HG03457 (cell line): ENCODE results near the gene CCDC127.

Source experiments
- ATAC-seq: cut with Tn5 transposase; IDR thresholded peaks from one replicate; pipeline ENCODE4 v1.9.1; 2021; ENCODE audit warnings: moderate number of reproducible peaks; ENCODE audit not compliant: unreplicated experiment

The CCDC127 gene

DNA sequence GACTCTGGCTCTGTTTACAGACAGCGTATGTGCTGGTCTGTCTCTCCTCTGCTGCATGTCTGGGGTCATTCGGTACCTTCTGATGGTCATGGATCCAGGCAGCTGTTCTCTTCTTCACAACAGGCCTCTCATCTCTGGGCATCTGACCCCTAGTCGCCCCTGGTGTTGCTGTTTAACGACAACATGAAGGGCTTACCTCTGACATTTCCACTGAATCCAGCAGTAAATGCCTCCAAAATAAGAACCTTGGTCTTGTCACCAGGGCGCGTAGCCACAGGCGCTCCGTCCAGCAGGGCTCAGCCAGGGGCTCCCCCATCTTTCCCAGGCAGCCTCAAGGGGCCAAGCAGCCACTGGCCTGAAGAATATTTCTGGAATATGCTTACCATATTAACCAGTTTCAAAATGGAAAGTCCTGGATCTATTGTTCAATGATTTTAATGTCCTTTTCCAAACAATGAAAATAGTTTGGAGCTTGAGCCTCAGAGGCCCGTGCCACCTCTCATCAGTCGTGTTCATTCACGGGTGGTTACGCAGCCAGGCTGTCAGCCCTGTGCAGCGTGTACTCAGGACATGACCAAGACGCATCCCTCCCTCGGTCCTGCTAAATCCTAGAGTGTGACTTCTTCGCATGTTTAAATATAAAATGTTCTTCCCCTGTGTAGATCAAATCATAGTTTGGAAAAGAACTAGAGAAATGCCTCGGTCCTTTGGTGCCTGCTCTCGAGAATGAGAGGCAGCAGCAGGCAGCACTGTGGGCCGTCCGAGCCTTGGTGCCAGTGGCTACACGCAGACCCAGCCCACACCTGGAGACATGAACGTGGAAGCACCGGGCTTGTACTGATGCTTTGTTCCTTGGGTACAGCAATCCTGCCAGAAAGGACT lies 56.8 kb downstream of the CCDC127 start:
- no peak for ATAC-seq

DNA sequence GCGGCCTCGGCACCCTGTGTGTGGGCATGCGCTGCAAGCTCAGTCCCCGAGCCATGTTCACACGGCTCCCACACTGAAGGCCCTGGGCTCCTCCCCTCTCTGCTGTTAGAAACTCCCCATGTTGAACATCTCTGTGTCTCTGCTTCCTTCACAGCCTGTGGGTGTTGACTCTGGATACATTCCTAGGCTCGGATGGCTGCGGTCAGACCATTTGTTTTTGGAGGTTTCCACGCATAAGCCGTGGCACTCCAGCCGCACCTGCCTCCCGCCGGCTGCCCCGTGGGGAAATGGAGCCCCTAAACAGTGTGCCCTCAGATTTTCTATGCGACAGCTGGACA lies 57.8 kb downstream of the CCDC127 start:
- ATAC-seq: no peak

DNA sequence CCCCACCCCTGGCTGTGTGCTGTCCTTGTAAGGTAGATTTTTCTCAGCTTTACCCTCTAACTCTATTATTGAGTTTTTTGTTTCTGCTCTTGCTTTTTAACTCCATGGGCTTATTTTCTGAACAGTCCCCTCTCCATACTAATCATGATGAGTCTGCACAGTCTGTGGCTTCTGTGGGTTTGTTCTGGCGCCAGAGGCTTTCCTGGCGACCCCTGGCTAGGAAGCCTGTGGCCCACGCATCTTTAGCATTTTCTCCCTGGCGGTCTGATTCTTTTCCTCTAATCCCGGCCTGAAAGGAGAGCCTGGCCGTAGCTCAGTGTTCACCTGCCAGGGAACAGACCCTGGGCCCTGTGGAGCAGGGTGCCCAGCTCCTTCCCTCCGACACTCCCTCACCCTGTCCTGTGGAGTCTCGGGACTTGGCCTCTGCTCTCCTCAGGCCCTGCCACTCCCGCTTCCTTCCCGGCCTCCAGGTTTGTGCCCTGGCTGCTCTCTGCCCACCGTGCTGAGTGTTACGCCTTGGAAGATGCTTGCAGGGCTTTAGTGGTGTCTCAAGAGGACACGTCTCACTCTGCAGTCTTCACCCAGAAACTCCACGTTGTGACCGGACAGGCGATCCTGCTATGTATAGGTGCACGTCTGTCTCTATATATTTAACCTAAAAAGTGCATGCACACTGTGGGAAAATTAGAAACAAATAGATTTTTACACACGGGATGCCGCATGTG lies 58.3 kb downstream of the CCDC127 start:
- no peak for ATAC-seq

DNA sequence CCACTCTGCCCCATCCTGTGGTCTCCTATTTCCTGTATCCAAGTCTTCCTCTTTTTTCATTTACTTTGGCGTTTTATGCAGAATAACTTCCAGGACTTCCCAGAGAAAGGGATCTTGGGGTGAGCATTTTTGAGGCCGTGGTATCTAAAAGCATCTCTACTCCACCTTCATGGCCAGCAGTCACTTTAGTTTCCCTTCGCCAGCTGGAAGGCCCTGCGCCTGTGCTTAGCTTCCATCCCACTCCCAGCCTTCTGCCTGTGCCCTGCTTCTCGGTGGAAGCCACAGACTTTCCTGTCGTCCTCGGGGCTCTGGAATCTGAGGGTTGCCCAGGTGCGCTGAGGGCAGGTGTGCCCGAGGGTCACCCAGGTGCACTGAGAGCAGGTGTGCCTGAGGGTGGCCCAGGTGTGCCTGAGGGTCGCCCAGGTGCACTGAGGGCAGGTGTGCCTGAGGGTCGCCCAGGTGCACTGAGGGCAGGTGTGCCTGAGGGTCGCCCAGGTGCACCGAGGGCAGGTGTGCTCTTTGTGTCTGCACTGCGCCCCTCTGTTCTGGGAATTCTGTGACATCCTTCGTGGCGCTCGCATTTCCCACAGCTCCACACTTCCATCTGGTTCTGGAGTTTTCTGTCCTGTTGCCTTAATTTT lies 59.0 kb downstream of the CCDC127 start:
- ATAC-seq: no peak

DNA sequence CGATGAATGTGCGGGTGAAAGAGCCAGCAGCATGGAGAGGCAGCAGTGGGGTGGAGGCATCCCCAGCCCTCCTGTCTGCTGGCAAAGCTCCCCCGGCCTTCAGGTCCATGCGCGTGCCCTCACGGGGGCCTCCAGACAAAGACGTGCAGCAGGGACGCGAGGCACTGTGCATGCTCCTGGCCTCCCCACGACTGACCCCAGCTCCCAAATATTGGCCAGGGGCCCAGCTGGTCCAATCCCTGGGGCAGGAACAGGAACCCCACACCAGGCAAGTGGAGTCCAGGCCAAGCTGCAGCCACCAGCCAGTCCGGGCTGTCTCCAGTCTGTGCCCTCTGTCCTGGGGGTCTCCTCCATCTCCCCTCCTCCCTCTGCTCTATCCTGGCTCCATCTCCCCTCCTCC lies 60.2 kb downstream of the CCDC127 start:
- ATAC-seq: no peak

DNA sequence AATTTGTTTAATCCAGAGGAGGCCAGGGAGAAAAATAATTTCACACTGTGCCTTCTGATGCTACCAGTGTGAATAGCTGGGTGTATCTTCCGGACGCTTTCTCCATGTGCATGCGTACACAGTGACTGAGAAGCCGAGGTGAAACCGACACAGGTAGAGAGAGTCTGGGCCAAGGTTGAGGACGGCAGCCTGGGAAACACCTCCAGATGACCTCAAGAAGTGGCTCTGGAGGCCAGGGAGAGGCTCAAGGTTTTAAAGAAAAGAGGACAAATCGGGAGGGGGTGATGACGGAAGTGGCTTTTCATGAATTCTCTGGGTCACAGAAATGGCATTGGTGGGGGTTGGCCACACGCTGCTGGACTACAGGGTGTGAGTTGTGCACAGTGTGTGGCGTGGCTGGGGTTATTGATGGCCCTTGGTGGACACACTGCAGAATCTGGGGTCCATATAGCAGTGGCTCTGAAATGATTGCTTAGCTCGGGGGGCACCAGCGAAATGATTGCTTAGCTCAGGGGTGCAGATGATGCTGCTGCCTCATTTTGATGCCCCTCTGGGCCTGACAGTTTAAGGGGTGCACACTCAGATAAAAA lies 60.7 kb downstream of the CCDC127 start:
- no peak for ATAC-seq

DNA sequence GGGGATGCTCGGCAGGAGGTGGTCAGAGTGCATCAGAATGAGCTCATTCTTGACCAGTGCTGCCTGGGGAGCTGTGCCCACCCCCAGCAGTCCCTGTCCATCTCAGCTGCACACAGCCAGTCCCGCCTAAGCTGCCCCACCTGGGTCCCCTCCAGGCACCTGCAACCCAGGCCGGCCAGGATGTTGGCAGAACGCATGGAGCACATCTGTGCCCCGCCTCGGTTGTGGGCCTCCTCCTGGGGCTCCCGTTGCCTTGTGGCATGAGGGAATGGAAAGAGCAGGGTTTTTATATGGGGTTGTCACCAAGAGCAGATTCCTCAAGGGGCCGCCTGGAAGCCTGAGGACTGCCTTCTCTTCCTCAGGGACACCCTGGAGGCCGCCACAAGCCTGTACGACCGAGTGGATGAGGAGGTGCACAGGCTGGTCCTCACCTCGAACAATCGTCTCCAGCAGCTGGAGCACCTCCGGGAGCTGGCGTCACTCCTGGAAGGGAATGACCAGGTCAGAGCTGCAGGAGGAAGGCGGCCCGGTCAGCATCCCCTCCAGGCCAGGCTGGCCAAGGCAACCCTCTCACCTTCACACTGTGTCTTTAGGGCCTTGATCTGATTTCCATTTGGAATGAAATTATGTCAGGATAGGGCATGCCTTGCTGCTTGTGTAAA lies 61.4 kb downstream of the CCDC127 start:
- no peak for ATAC-seq

DNA sequence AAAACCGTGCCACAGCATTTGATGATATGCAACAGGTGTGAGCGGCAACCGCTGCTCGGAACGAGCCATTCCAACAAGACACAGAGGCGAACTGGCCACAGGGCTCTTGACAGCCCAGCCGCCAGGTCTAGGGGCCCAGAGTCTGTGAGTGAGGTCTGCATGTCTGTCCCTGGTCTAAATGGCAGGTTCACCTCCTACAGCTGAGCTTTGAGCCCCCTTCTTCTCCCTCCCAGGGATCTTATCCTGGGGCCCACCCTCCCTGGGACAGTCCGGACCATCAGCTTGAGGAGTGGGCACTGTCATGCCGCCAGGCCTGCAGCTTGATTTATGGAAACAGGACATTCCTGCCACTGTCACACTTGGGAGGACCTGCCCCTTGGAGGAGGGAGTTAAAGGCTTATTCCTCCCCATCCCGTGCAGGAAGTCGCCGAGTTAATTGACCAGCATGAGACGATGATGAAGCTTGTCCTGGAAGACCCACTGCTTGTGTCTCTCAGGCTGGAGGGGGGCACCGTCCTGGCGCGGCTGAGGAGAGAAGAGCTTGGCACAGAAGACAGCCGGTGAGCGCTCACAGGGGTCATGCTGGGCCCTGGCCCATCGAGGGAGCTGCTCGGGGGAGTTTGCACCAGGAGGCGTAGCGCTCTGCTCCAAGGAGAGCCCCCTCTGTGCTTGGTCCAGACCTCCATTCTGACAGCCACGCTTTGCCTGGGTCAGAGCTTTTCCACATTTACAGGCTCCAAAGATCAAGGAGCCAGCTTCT lies 62.1 kb downstream of the CCDC127 start:
- no peak for ATAC-seq

DNA sequence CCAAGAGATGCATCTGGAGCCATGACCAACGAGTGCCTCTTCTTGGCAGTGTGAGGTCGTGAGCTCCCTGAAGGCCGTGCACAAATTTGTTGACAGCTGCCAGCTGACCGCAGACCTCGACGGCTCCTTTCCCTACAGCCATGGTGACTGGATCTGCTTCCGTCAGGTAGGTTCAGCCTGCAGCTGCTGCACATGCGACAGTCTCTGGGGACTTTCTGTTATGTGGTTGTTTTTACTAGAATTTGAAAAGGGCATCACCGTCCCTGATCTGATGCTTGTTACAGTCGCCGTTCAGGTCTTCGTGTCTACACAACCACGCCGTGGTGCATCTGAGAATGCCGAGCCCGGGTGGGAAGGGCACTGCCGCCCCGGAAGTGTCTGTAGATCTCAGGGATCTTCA lies 63.1 kb downstream of the CCDC127 start:
- no peak for ATAC-seq

DNA sequence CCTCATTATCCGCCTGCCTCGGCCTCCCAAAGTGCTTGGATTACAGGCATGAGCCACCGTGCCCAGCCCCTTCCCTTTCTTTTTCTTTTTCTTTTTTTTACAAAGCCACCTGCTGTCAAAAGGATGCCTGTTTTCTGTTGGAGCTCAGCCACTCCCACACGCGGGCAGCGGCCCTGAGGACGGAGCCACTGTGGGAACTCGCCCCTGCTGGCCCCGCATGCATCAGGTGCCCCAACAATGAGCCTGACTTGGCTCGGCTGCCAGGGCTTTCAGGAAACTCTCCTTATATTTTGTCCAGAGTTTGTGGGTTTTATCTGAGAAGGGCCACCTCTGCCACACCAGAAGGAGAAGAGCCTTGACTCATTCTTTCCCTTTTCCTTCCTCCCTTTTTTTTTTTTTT lies 63.7 kb downstream of the CCDC127 start:
- ATAC-seq: no peak

DNA sequence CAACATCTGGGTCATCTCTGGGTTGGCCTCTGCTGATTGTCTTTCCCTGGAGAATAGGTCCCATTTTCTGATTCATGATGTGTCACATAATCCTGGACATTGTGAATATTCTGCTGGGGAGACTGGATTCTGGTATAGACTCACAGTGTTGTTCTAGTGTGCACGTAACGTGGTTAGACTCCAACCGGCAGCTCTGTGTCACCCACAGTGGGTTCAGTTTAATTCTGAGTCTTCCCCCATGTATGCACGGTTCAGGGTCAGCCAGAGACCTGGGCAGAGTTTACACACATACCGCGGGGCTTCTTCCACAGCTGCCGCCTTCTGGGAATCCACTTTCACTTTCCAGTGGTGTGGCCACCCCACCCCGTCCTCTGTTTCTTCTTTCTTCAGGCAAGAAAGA lies 64.7 kb downstream of the CCDC127 start:
- no peak for ATAC-seq

DNA sequence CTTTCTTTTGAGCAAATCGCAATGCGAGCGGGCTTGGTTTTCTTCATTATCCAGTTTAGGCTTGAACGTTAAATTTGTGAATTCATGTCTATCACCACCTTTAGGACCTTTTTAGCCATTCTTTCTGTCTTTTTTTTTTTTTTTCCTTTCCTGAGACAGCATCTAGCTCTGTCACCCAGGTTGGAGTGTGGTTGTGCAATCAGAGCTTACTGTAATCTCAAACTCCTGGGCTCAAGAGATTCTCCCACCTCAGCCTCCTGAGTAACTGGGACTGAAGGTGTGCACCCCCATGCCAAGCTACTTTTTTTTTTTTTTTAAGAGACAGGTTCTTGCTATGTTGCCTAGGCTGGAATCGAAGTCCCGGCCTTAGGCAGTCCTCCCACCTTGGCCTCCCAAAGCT lies 65.9 kb downstream of the CCDC127 start:
- ATAC-seq: no peak

DNA sequence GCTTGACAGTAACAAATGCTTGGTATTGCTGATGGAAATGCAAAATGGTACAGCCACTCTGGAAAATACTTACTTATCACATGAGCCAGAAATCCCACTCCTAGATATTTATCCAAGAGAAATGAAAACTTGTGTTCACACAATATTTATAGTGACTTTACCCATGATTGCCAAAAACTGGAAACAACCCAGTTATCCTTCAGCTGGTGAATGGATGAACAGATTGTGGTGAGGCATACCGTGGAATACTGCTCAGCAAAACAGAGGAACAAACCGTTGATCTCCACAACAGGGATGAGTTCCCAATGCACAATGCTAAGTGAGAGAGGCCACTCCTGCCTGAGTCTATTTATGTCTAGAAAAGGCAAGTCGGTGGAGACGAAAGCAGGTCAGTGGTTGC lies 67.2 kb downstream of the CCDC127 start:
- no peak for ATAC-seq

DNA sequence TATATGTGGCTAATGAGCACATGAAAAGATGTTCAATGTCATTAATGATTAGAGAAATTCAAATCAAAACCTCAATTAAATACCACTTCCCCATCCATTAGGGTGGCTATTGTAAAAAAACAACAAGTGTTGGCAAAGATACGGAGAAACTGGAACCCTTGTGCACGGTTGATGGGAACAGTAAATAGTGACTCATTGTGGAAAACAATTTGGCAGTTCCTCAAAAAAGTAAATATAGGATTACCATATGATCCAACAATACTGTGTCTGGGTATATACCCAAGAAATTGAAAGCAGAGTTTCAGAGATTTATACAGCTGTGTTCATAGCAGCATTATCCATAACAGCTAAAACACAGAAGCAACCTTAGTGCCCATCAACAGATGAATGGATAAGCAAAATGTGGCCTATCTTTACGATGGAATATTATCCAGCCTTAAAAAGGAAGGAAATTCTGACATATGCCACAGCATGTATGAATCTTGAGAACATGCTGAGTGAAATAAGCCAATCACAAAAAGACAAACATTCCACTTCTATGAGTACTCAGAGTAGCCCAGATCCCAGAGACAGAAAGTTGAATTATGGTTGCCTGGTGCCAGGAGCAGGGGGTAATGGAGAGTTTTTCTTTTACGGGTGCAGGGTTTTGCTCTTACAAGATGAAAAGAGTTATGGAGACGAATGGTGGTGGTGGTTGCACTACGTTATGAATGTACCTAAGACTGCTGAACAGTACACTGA lies 68.0 kb downstream of the CCDC127 start:
- no peak for ATAC-seq

DNA sequence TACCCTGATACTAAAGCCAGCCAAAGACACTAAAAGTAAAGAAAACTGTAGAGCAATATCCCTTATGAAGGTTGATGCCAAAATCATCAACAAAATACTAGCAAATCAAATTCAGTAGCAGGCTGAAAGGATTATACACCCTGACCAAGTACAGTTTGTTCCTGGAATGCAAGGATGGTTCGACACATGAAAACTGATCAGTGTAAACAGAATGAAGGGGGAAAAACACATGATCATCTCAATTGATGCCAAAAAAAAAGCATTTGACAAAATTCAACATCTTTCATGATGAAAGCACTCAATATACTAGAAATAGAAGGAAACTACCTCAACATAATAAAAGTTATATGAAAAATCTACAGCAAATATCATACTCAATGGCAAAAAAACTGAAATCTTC lies 70.2 kb downstream of the CCDC127 start:
- no peak for ATAC-seq
